CD14-positive monocyte (primary cell): Measurements from ENCODE around the gene ZNRF4. TPM values are rescaled to one million over a fixed set of nuclear protein-coding genes. Genes with fewer than 3 reads are reported as not detected.

Source experiments
- DNase-seq, 3 donors: peaks; one replicate each; pipeline ENCODE4 v3.0.0-alpha.2; 2011 to 2022
- H2AFZ ChIP-seq: 2 replicates; pipeline ENCODE4 v1.6.0; 2012; ENCODE audit warnings: mild to moderate bottlenecking, low read depth, low read length, inconsistent platforms; ENCODE audit not compliant: insufficient read depth, poor library complexity, severe bottlenecking
- H3K27ac ChIP-seq, 2 donors: 1 replicate in 1 of 2; 2 replicates in 1 of 2; pipeline ENCODE4 v1.5.1; 2012 to 2013; ENCODE audit warnings: low read length in 2 of 2, control low read depth in 1 of 2, inconsistent platforms in 1 of 2, low read depth in 1 of 2, mild to moderate bottlenecking in 1 of 2
- H3K27me3 ChIP-seq, 2 donors: one replicate each; pipeline versions ENCODE4 v1.6.0 to v1.6.1; 2011 to 2013; ENCODE audit warnings: low read length in 2 of 2; ENCODE audit not compliant: control insufficient read depth in 2 of 2, insufficient read depth in 2 of 2
- H3K36me3 ChIP-seq, 2 donors: replicated peaks in 1 of 2; 1 replicate in 1 of 2; 2 replicates in 1 of 2; pipeline versions ENCODE4 v1.5.1 to v1.6.1; 2012 to 2013; ENCODE audit warnings: low read length in 2 of 2, control low read depth in 1 of 2, inconsistent platforms in 1 of 2, mild to moderate bottlenecking in 1 of 2; ENCODE audit not compliant: insufficient read depth in 2 of 2, control insufficient read depth in 1 of 2
- H3K4me1 ChIP-seq, 2 donors: 1 replicate in 1 of 2; 2 replicates in 1 of 2; pipeline versions ENCODE4 v1.5.1 to v1.6.1; 2012 to 2013; ENCODE audit warnings: low read length in 2 of 2, control low read depth in 1 of 2, inconsistent platforms in 1 of 2, mild to moderate bottlenecking in 1 of 2, moderate library complexity in 1 of 2; ENCODE audit not compliant: insufficient read depth in 2 of 2, control insufficient read depth in 1 of 2
- H3K4me2 ChIP-seq: replicated peaks from 2 replicates; pipeline ENCODE3; 2012; ENCODE audit warnings: low read length, moderate library complexity, mild to moderate bottlenecking; ENCODE audit not compliant: poor library complexity, severe bottlenecking; ENCODE audit errors: extremely low read depth
- H3K4me3 ChIP-seq, 3 experiments: fragments of 200-600 bp in 1 of 3; sonication (generic) in 1 of 3; replicated peaks in 1 of 3; 1 replicate in 2 of 3; 2 replicates in 1 of 3; pipeline ENCODE4 v1.5.1; 2011 to 2013; ENCODE audit warnings: low read length in 3 of 3, mild to moderate bottlenecking in 3 of 3, control low read depth in 2 of 3, low read depth in 2 of 3, inconsistent platforms in 1 of 3, moderate library complexity in 1 of 3
- H3K79me2 ChIP-seq: 2 replicates; pipeline ENCODE4 v1.6.0; 2012; ENCODE audit warnings: mild to moderate bottlenecking, control low read depth, inconsistent platforms, low read length, moderate library complexity; ENCODE audit not compliant: insufficient read depth
- H3K9ac ChIP-seq: 2 replicates; pipeline ENCODE4 v1.6.0; 2017; ENCODE audit warnings: low read length, mild to moderate bottlenecking; ENCODE audit not compliant: insufficient read depth, poor library complexity, severe bottlenecking
- H3K9me3 ChIP-seq, 2 donors: replicated peaks in 1 of 2; 1 replicate in 1 of 2; 2 replicates in 1 of 2; pipeline versions ENCODE4 v1.5.1 to v1.6.1; 2012 to 2013; ENCODE audit warnings: low read length in 2 of 2, control low read depth in 1 of 2; ENCODE audit not compliant: control insufficient read depth in 1 of 2, insufficient read depth in 1 of 2
- H4K20me1 ChIP-seq: 2 replicates; pipeline ENCODE4 v1.6.0; 2012; ENCODE audit warnings: mild to moderate bottlenecking, low read length, control low read depth, moderate library complexity; ENCODE audit not compliant: insufficient read depth
- H3K27ac Mint-ChIP-seq, 7 donors: one replicate each; pipeline ENCODE4 v1.8.0; 2020; ENCODE audit warnings: mild to moderate bottlenecking in 7 of 7, mixed read lengths in 7 of 7, moderate library complexity in 6 of 7, inconsistent platforms in 2 of 7
- H3K27me3 Mint-ChIP-seq, 3 donors: one replicate each; pipeline ENCODE4 v1.8.0; 2021 to 2022; ENCODE audit warnings: low read depth in 3 of 3, mild to moderate bottlenecking in 3 of 3, mixed read lengths in 3 of 3, moderate library complexity in 3 of 3, inconsistent platforms in 1 of 3
- H3K36me3 Mint-ChIP-seq, 2 donors: one replicate each; pipeline ENCODE4 v1.8.0; 2020; ENCODE audit warnings: mixed read lengths in 2 of 2, inconsistent platforms in 1 of 2, mild to moderate bottlenecking in 1 of 2
- H3K4me1 Mint-ChIP-seq: one replicate; pipeline ENCODE4 v1.8.0; 2020; ENCODE audit warnings: mild to moderate bottlenecking, mixed read lengths
- H3K4me3 Mint-ChIP-seq, 2 donors: one replicate each; pipeline ENCODE4 v1.8.0; 2020; ENCODE audit warnings: mild to moderate bottlenecking in 2 of 2, mixed read lengths in 2 of 2, moderate library complexity in 1 of 2
- H3K9me3 Mint-ChIP-seq, 7 donors: one replicate each; pipeline ENCODE4 v1.8.0; 2020 to 2022; ENCODE audit warnings: mixed read lengths in 7 of 7, mild to moderate bottlenecking in 6 of 7, moderate library complexity in 6 of 7, inconsistent platforms in 2 of 7
- CTCF ChIP-seq: fragments of 200-600 bp; IDR thresholded peaks from one replicate; pipeline ENCODE4 v1.8.0; 2022; ENCODE audit warnings: antibody characterized with exemption, mild to moderate bottlenecking
- WGBS: methylation state at CpG from one replicate; pipeline ENCODE4 v1.1.5; 2013; ENCODE audit warnings: missing lambda C conversion rate; ENCODE audit not compliant: insufficient coverage; 5-methylcytosine and 5-hydroxymethylcytosine counted together
- intact Hi-C, 2 donors: fragments of 100-400 bp; cut with micrococcal nuclease; formaldehyde crosslinking; loops; one replicate each; pipeline versions ENCODE4 v1.15.0 to v1.15.1; 2023
- polyA plus RNA-seq, 3 donors: library from polyadenylated mRNA; depleted of rRNA in 1 of 3; unstranded in 2 of 3; stranded (reverse) in 1 of 3; fragments of 300-500 nt in 2 of 3; fragments of >200 nt in 1 of 3; fragmentation: Illumina TruSeq in 2 of 3; gene quantifications; 1 replicate in 2 of 3; 2 replicates in 1 of 3; pipeline ENCODE4 v1.2.3, GENCODE V29; 2012 to 2021

The ZNRF4 gene
- polyA plus RNA-seq, 3 donors, result not detected

GRCh38 chr19:5495792-5496191 is 40.6 kb downstream of the ZNRF4 start:
- peaks cover 0 to 24% (median 13%) of the 10 kb centered on the region in 7 donors for H3K9me3 Mint-ChIP-seq
- H3K4me2 ChIP-seq, result no peak overlapping the region
- no peak overlapping the region for H2AFZ ChIP-seq
- no peak overlapping the region for H3K27ac Mint-ChIP-seq
- H3K9ac ChIP-seq, result no peak overlapping the region
- WGBS, result 91% methylated on average over 3 of the region's 5 CpGs
- H3K4me1 ChIP-seq, result no peaks in the 10 kb centered on the region
- H3K27ac ChIP-seq, result no peak overlapping the region
- peaks cover 53 to 72% (median 61%) of the 10 kb centered on the region in 3 donors for H3K27me3 Mint-ChIP-seq
- peaks cover 5 to 7% of the 10 kb centered on the region in 2 donors for H3K9me3 ChIP-seq
- no peak overlapping the region for H3K4me3 Mint-ChIP-seq
- intact Hi-C loops, result no loop called here
- DNase-seq, result no peak
- H3K79me2 ChIP-seq, result no peaks in the 10 kb centered on the region
- H3K36me3 ChIP-seq, result no peaks in the 10 kb centered on the region
- no peaks in the 10 kb centered on the region for H3K36me3 Mint-ChIP-seq
- no peak for TF ChIP-seq CTCF
- H4K20me1 ChIP-seq, result no peaks in the 10 kb centered on the region
- H3K4me1 Mint-ChIP-seq, result no peaks in the 10 kb centered on the region
- no peak overlapping the region for H3K4me3 ChIP-seq
- peaks cover 6 to 34% of the 10 kb centered on the region in 2 donors for H3K27me3 ChIP-seq

GRCh38 chr19:5497297-5497696 is 42.1 kb downstream of the ZNRF4 start:
- H3K4me1 ChIP-seq, result no peaks in the 10 kb centered on the region
- no peaks in the 10 kb centered on the region for H3K4me1 Mint-ChIP-seq
- peaks cover 20% of the 10 kb centered on the region in 2 donors for H3K9me3 ChIP-seq
- H3K27me3 ChIP-seq, result peaks cover 6 to 25% of the 10 kb centered on the region in 2 donors
- H3K79me2 ChIP-seq, result no peaks in the 10 kb centered on the region
- H3K27ac Mint-ChIP-seq, result no peak overlapping the region
- no peak overlapping the region for H3K4me2 ChIP-seq
- no peak overlapping the region for H3K27ac ChIP-seq
- DNase-seq, result no peak
- H3K36me3 Mint-ChIP-seq, result no peaks in the 10 kb centered on the region
- H3K4me3 Mint-ChIP-seq, result no peak overlapping the region
- H4K20me1 ChIP-seq, result no peaks in the 10 kb centered on the region
- WGBS, result 85% methylated on average over 4 of the region's 5 CpGs
- no peaks in the 10 kb centered on the region for H3K36me3 ChIP-seq
- H3K9ac ChIP-seq, result no peak overlapping the region
- peaks cover 41 to 62% (median 53%) of the 10 kb centered on the region in 3 donors for H3K27me3 Mint-ChIP-seq
- no peak overlapping the region for H3K4me3 ChIP-seq
- intact Hi-C loops, result no loop called here
- TF ChIP-seq CTCF, result no peak
- no peak overlapping the region for H2AFZ ChIP-seq
- peaks cover 4 to 38% (median 24%) of the 10 kb centered on the region in 7 donors for H3K9me3 Mint-ChIP-seq
